Bone marrow (tissue), 2 donors: Measurements from ENCODE around the gene PTPRN.
A peak's percentile ranks its signal among the peaks of the same experiment; 100 is the strongest.

Experiments
- DNase-seq, 2 donors: peaks; one replicate each; lab custom pipeline; 2025; lab: John Stamatoyannopoulos, UW

Gene PTPRN

DNA sequence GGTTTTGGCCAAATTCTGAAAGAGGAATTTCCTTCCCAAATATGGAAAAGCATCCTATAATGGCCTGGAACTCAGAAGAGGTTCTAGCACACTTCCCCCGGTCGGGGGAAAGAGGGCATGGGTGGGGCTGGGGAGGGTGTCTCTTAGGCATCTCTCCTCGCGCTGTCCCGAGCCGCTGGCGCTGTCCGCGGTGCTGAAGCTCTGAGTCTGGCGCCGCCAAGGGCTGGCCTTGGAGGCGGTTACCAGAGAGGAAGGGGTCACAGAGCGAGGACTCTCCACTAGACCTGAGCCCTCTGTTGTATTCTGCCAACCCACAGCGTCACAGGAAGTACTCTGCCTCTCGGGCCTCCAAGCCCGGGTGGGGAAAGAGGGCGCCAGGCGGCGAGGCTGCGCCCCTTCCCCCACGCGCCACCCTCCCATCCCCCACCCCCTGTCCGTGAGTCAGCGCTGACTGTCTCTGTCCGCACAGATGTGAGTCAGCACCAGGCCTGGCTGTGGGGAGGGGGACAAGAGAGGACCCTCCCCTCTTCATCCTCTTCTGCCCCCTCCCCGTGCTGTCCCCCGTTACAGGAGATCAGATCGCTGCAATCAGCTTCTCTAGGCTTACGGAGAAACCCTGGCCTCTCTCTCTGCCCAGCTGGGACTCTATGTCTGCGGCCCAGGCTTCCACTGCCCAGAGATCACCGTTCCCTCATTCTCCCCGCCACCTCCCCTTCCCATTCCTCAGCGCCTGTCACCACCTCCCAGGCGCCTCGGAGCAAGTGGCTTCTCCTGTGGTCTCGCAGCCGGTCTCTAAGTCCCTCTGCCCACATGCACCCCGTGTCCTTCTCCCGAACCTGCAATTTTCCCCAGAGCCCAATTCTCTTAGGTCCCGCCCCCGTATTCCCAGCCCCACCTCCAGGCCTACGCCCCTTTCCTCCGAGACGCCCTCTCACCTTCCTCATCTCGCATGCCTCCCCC is 779 bp downstream of the PTPRN start:
- DNase-seq, result peak; percentile 12 to 43

DNA sequence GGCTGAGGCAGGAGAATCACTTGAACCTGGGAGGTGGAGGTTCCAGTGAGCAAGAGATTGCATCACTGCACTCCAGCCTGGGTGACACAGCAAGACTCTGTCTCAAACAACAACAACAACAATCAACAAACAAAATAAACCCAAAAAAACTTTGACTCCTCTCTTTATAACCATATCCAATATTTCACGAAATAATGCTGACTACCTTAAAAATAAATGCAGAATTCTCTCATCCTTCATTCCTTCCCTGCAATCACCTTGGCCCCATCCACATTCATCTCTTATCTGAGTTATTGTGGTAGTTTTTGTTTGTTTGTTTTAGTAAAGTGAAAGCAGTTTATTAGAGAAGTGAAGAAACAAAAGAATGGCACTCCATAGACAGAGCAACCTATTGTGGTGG is 3.2 kb downstream of the PTPRN start:
- DNase-seq, result no peak

DNA sequence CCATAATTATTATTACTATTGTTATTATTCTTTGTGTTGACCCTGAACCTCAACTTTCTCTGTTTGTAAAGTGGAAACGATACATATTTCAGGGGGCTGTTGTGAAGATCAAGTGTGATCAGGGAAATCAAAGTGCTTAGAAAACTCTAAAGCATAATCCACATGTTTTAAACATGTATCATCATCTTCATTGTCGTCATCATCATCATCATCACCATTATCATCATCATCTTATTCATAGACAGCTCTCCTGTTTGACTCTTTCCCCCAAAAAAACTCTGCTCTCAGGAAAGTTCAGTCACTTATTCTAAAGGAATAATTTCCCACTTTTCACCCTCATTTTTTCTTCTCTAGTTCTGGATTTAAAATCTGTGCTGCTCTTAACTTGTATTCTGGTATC is 5.0 kb downstream of the PTPRN start:
- DNase-seq, result no peak

DNA sequence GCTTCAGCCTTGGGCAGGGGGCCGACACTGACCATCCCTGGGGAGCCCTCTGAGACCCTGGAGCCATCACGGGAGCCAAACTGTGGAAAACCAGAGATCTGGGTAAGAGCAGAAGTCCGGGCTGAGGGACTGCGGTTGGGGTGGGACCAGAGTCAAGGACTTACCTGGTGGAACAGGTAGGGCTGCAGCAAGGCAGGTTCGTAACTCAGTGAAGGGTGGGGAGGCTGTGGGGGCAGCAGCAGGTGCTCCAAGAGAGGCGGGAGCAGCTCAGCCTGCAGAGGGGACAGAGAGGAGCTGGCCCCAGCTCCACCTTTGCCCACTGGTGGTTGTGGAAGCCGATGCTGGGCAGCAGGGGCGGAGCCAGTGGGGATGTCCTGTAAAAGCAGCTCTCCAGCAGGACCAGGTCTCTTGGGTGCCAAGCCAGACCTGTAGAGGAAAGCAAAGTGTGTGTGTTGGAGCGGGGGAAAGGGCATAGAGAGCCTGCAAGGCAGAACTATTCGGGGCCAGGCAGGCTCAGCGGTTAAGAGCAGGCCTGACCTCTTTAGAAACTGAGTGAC is 6.7 kb downstream of the PTPRN start:
- no peak for DNase-seq

DNA sequence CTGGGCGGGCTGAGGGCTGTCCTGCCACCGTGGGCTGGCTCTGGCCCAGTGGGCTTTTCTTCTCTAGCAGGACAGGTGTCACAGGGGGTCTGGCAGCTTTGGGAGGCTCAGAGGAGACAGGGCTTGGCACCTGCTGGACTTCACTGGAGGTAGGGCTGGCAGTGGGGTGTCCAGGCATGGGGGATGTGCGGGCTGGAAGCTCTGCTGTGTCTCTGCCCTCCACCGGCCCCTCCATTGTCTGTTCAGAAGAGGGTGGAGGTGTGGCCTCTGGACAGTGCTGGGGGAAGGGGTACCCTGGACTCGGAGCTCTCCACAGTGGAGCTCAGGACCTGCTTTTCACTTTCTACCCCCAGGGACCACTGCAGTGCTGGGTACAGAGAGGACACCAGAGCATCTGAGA is 9.2 kb downstream of the PTPRN start:
- DNase-seq, result no peak

DNA sequence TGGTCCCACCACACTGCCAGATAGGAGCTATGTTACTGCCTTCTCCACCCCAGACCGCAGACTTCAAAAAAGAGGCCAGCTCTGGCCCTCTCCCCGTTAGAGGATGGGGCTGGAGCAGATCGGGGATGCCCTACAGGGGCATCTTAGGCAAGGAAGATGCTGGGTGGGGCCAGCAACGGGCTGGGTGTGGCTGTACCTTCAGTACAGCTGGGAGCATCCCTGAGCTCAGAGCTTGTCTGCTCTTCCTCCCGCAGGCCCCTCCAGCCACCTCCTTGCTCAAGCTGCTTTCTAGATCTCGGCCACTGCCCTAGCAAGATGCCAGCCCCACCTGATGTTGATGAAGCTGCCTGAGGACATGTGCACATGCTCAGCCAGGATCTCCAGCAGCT is 9.8 kb downstream of the PTPRN start:
- DNase-seq, result no peak

DNA sequence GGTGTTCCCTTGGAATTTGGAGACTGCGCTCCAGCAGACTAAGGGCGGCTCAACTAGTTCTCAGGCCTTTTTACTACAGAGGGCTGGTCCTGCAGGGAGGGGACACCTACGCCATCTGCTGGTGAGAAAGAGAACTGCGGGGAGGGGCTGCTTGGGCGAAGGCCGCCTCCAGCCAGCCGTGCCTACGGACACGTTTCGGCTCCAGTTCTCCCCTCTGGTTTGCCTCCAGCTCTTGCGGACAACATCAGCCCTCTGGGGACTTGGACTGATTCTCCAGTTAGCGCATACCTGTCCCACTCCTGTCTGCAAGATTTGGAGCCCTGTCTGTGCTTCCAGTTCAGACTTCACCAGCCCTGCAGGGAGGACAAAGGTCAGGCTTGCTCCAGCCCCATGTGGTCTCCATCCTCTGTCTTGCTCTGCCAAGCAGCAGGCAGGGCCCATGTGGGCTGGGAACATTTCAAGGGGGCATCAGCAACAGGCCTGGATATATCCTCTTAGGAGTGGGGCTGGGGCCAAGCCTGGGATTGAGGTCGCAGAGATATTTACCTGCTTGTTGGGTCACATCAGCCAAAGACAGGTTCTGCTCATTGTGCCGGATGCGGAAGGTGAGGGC is 10.3 kb downstream of the PTPRN start:
- DNase-seq, result peak; percentile 55 to 60

DNA sequence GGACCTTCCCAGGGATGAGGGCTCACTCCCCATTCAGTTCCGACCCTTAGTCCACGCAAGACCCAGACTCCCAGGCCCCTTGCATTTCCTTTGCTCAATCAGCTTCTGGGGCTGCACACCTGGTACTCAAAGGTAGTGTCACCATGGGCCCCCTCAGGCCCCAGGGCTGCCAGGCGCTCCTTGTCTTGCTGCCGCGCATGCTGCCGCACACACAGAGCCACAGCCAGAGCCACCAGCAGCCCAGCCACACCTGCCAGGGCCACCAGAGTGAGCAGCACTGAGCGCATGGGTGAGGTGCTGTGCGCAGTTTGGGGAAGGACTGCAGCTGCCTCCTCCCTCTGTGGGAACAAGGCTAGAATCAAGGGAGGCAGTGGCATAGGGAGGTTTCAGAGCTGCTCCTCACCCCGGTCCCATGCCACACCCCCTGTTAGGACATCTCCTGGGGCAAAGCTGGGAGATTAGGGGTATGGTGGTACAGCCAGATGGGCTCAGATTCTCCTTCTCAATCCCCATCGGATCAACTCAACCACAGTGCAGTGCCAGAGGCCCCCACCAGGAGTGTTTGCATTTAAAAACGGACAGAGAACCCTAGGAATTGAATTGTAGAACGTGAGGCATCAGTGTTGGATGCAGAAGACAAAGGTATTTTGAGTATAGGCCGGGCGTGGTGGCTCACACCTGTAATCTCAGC is 11.3 kb downstream of the PTPRN start:
- DNase-seq, result no peak

DNA sequence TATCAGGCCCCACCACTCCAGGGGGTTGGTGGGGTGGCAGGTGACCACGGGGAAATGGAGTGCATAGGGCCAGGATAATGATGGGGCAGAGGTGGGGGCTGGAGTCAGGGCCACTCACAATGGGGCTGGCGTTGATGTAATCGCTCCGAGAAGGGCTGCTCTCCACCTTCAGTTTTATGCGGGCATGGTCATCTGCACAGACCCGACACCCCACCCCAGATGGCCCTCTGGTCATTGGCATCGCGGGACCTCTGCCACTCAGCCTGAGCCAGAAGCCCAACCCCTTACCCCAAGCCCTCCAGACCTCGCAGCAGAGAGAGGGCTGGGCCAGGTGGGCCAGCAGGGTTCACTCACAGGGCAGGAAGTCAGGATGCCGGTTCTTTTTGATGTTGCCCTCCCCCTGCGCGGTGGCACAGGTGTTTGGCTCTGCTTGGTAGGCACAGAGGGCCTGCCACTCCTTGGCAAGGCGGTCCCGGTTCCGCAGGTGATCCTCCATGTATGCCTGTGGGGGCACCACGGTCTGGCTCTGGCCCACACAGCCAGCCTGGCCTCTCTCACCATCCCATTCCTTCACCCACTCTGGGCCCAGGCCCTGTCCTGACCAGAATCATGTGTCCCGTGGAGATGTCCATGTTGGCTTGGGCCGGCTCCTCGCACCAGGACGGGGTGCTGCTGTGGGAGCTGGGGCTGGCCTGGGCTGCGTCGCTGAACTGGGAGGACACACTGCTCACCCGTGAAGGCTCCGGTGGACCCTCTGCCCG is 12.4 kb downstream of the PTPRN start:
- no peak for DNase-seq

DNA sequence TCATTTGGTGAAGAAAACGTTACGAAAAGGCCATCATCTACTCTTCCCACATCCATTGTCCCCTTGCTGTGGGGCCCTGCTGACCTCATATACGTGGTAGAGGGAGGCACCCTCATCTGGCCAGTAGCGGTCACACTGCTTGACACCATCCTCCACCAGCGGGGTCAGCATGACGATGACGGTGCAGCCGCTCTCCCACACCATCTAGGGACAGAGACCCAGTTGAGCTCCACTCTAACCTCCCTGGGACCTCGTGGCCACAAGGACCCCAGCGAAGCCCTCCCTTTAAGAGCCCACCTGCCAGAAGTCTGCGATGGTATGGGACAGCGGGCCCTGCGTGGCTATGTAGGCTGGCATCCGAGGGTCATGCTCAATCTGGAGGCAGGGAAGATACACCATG is 13.1 kb downstream of the PTPRN start:
- no peak for DNase-seq

DNA sequence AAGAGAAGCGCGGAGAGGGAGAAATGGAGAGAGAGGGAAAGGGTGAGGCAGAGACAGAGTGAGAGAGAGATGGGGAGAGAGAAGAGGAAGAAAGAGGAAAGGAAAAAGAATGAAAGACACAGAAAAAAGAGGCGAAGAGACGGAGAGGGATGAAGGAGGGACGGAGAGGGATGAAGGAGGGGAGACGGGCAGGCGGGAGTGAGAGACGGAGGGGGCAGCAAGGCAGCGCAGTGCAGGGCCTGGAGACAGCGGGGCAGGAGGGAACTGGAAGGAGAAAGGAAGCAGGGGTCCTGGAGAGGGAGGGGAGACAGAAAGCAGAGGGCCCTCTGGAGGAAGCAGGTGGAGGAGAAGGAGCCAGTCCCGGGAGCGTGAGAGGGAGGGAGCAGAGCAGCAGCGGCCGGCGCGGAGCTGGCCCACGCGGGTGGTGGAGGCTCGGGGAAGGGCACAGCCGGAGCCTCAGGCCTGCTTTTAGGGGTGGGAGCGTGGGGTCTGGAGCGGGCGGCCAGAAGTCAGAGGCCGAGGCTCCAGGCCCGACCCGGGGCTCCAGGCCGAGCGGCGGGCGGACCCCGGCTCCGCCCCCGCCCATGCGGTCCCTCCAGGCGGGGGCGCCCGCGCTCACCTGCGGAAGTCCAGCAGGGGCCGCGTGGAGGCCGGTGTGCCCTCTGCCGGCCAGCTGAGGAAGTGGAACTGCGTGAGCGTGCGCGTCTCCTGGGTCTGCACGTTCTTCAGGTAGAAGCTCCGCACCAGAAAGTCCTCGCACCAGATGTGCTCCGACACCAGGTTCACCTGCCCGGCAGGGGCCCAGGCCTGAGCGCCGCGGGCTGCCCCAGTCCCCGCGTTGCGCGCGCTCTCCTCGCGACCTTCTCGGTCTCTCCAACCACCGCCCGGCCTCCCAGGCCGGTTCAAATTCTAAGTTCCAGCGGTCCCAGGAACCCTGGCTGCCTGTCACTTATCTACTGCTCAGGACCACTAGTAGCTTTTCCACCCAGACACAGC is 14.5 kb downstream of the PTPRN start:
- peak; percentile 55 to 60 for DNase-seq

DNA sequence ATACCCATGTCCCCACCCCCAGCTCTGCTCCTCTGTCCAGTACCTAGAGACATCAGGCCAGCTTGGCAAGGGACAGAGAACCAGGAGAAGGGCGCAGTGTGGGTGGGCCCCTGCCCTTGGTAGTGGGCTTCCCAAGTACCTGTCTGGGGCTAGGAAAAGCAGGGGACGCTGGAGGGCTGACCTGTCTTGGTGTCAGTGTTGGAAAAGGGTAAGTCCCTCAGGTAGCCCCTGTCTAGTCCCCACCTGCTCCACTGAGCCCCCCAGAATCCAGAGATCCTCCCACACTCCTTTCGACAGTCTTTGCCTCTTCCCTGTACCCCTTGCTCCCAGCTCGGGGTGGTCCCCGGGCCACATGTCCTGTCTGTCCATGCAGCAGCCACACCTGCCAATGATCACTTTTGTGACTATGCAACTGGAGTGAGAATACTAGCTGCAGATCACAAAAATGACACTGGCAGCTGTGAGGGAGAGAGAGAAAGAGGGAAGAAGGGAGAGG is 15.4 kb downstream of the PTPRN start:
- no peak for DNase-seq

DNA sequence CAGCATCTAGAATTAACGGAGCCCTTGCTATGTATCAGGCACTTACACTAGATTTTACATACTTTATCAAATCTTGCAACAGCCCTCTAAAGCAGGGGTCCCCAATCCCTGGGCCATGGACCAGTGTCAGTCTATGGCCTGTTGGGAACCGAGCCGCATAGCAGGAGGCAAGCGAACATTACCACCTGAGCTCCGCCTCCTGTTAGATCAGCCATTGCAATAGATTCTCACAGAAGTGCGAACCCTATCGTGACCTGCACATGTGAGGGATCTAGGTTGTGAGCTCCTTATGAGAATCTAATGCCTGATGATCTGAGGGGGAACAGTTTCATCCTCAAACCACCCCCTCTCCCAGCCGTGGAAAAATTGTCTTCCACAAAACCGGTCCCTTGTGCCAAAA is 16.6 kb downstream of the PTPRN start:
- no peak for DNase-seq

DNA sequence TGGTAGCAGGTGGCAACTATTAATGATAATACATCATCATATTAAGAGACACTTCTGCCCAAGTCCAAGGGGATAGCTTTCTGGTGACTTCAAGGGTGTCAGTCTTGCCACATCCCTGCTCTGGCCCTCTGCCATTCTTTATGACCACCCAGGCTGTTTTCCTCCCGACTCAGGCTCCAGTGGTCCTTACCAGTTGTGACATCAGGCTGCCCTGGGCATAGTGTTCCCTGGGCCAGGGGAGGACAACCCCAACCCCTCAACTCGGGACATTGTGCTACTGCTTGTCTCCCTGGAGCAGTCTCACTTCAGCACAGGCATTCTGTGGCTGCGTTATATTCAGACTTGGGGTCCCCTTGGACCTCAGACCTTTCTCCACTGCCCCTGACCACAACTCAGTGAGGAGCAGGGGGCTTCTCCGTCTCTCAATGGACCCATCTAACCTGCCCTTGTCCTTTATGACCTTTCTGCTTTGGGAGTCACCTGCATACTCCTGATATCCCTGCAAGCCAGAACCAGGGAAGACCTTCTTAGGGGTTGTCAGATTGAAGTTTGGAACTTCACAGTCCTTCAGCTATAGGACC is 17.2 kb downstream of the PTPRN start:
- DNase-seq, result no peak

DNA sequence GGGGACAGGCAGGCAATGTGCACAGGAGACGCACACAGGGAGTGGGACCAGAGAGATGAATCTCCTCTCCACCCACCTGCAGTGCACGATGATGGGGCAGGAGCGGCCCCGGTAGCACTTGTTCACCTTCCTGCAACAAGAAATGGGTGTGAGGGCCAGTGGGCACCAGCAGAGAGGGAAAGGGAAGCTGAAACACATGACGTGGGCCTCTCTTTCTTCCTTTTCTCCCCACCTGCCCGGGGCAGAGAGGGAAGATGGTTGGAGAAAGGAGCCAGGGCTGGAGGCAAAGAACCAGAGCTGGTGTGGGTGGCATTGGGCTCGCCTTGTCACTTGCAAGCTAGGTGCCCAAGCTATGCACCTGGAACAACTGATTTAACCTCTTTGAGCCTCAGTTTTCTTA is 17.8 kb downstream of the PTPRN start:
- DNase-seq, result no peak

DNA sequence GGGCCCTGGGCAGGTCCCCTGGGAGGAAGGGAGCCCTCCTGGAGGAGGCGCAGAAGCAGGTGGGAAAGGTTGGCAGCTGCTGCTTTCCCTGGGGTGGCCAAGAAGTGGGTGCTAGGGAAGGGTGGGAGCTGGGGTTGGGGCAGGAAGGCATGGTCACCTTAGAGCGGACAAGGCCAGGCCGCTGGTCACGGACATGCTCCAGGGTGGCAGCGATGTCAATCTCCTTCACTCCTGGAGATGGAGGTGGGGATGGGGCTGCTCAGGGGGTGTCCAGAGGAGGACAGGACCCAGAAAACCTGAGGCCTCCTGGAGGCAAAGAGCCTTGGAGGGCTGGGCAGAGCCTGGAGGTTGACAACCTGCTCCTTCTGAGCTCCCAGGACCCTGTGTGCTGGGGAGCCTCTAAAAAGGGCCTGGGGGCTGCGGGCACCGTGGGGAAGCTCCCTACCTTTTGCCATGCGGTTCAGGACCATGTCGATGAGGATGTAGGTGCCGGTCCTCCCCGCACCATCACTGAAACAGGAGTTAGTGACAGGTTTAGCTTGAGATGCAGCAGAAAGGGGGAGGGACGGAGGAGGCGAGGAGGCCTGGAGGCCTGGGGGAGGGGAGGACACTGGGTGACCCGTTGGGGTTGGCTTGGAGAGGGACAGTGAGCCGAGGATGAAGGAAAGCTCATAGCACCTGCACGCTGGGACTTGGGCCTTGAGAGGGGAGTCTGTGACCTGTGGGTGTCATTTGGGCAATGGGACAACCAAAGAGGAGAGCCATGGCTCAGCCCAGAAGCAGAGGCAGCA is 18.6 kb downstream of the PTPRN start:
- DNase-seq, result no peak

DNA sequence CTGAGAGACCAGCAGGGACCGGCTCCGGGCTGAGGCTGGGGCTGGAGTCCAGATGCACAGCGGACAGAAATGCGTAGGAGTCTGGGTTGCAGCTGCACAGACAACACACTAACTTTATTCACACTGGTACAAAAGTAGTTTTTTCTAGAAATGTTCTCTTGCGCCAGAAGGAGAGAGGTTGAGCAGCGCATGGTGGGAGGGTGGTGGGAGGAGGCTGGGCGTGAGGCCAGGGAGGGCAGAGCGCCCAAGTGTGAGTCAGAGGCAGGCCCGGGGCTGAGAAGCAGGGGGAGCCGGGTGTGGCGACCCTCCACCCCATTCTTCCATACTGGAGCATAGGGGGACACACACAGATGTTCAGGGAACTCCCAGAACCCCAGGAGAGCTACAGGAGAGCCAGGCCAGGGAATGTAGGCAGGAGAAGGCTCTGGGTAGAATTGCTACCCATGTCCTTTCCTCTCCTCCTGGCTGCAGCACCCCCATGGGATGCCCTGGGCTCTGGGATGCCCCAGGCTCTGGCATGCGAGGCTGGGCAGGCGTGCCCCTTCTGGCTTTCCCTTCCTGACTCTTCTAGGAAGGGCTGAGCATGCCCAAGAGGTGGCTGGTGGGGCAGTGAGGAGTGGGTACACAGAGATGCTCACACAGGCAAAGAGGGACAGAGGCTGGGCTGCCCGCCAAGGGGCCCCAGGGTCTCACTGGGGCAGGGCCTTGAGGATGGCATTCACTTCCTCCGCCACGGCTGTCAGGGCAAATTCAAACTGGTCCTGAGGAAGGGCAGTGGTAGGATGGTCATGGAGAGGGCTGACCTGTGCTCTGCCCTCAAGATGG is 19.5 kb downstream of the PTPRN start:
- DNase-seq, result peak in 1 of 2 donors; percentile 59

DNA sequence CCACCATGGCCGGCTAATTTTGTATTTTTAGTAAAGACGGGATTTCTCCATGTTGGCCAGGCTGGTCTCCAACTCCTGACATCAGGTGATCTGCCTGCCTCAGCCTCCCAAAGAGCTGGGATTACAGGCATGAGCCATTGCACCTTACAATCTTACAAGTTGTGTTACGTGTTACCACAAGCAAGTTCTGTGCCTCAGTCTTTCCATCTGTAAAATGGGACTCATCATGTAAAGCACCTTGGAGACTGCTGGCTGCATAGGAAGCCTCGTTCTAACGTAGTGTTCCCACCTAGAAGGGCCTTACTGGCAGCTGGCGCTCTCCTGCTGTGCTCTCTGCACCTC is 20.0 kb downstream of the PTPRN start:
- DNase-seq, result no peak
